ENCODE measurements around the gene ERBIN.

DNA sequence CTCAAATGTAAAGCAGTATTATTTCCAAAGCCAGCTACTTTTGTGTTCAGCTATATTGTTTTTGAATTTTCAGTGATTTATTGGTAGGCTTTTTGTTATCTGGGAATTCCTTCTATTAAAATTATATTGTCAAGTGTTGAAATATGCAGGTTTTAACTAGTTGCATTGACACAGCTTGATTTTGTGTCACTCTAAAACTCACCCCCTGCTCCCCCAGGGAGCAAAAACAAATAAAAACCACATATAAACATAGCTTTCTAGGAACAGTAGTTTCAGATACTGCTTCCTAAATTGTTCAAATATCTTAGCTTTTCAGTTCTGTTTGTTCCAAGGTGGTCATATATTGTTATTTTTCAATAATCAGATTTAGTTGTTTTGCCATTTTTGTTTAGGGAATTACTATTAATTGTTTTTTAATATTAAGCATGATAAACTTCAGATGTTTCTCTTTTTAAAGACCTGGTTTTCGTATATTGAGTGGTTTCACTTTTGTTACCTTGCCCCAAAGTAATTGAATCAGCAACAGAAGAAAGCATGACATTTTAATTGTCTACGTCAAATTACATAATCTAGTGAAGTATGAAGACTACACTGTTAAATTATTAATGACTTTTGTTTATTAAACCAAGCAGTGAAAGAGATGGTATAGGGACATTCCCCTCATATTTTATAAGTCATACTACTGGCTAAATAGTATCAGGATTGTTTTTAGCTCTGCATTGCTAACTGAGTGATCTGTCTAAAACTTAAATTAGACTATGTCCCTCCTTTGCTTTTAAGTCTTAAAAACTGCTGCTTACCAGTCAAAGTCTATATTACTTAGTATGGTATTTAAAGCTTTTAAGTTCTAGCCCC lies 43.4 kb downstream of the ERBIN start:
- TF ChIP-seq, protein P1, sequence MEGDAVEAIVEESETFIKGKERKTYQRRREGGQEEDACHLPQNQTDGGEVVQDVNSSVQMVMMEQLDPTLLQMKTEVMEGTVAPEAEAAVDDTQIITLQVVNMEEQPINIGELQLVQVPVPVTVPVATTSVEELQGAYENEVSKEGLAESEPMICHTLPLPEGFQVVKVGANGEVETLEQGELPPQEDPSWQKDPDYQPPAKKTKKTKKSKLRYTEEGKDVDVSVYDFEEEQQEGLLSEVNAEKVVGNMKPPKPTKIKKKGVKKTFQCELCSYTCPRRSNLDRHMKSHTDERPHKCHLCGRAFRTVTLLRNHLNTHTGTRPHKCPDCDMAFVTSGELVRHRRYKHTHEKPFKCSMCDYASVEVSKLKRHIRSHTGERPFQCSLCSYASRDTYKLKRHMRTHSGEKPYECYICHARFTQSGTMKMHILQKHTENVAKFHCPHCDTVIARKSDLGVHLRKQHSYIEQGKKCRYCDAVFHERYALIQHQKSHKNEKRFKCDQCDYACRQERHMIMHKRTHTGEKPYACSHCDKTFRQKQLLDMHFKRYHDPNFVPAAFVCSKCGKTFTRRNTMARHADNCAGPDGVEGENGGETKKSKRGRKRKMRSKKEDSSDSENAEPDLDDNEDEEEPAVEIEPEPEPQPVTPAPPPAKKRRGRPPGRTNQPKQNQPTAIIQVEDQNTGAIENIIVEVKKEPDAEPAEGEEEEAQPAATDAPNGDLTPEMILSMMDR (IDR thresholded peaks at IDR 0.05): no peak
- TF ChIP-seq RFX5 (IDR thresholded peaks at IDR 0.05; ENCODE audit: low read length): no peak
- no peak for TF ChIP-seq GABPA (IDR thresholded peaks at IDR 0.05; ENCODE audit: low read depth)
- no peak for TF ChIP-seq NRF1 (IDR thresholded peaks at IDR 0.05; ENCODE audit: low read depth, low read length)
- no peak for TF ChIP-seq JUND (IDR thresholded peaks at IDR 0.05)

Data from SK-N-SH (cell line).